GM19455 (cell line): Measurements from ENCODE around the gene CNTNAP5.

ENCODE experiments used
- ATAC-seq: cut with Tn5 transposase; IDR thresholded peaks from one replicate; pipeline ENCODE4 v1.9.1; 2021; ENCODE audit not compliant: unreplicated experiment

CNTNAP5 gene

GRCh38 chr2:124151691-124152090 is 126.6 kb downstream of the CNTNAP5 start:
- ATAC-seq = no peak

- ATAC-seq = no peak
Observed at GRCh38 chr2:124153713-124154112, 128.6 kb downstream of the CNTNAP5 start.

- no peak for ATAC-seq
Observed at GRCh38 chr2:124159166-124159565, 134.1 kb downstream of the CNTNAP5 start.

GRCh38 chr2:124161542-124161941 is 136.5 kb downstream of the CNTNAP5 start:
- ATAC-seq = no peak

- no peak for ATAC-seq
Observed at GRCh38 chr2:124162256-124162655, 137.2 kb downstream of the CNTNAP5 start.

GRCh38 chr2:124163840-124164239 is 138.8 kb downstream of the CNTNAP5 start:
- ATAC-seq = no peak

GRCh38 chr2:124165698-124166097 is 140.6 kb downstream of the CNTNAP5 start:
- no peak for ATAC-seq

- ATAC-seq = no peak
Observed at GRCh38 chr2:124171472-124172063, 146.5 kb downstream of the CNTNAP5 start.

GRCh38 chr2:124178719-124179118 is 153.6 kb downstream of the CNTNAP5 start:
- no peak for ATAC-seq

GRCh38 chr2:124180635-124181034 is 155.5 kb downstream of the CNTNAP5 start:
- no peak for ATAC-seq

- ATAC-seq = no peak
Observed at GRCh38 chr2:124186801-124187200, 161.7 kb downstream of the CNTNAP5 start.

- no peak for ATAC-seq
Observed at GRCh38 chr2:124187948-124188347, 162.9 kb downstream of the CNTNAP5 start.

DNA sequence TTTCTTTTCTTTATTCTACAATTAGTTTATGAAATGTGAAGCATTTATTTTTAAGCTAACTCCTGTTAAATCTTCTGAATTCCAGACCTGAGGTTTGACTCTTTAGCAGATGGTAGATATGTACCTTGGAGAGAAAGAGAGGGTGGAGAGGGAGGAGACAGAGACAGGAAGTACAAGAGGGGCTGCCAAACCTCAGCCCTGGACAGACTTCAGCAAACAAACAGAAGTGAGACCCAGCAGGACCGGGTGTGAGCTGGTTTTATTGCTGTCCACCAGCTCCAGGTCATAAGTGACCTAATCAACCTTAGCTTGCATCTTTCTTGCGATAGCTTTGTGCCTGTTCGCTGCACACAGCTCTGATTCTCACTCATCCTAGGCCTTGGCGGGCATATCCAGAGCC is 168.6 kb downstream of the CNTNAP5 start:
- ATAC-seq = no peak

GRCh38 chr2:124201713-124202112 is 176.6 kb downstream of the CNTNAP5 start:
- no peak for ATAC-seq

DNA sequence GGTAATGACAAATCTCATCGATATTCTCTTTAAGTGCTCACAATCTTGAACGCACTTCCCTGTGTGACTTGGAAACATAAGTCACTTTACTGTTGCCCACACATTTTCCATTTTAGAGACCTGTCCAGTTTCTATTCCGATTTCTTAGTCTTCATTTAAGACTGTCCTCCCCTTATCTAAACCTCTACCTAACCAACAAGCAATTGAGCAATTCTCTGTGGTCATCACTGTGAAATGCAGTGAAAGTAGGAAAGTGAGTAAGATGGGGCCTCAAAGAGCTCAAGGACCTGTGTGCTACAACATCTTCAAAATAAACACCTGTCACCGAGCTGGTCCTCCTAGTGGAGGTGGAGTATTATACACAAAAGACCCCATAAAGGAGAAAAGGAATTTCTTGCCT is 184.4 kb downstream of the CNTNAP5 start:
- ATAC-seq = no peak

DNA sequence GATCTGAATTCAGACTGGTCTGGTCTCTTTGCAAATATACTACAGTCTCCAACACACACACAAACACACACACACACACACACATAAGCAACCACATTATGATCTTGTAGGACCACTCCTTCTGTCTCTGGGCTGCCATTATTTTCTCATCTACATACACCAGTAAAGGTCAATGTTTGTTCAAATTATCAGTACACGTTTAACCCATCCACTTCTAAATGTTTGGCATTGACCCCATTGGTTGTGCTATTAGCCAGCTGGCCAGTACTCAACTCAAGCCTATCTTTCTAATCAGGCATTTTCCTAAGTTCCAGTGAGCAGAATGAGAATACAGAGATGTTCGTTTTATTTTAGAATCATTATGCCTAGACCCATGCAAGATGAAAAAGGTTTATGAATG is 186.4 kb downstream of the CNTNAP5 start:
- no peak for ATAC-seq

DNA sequence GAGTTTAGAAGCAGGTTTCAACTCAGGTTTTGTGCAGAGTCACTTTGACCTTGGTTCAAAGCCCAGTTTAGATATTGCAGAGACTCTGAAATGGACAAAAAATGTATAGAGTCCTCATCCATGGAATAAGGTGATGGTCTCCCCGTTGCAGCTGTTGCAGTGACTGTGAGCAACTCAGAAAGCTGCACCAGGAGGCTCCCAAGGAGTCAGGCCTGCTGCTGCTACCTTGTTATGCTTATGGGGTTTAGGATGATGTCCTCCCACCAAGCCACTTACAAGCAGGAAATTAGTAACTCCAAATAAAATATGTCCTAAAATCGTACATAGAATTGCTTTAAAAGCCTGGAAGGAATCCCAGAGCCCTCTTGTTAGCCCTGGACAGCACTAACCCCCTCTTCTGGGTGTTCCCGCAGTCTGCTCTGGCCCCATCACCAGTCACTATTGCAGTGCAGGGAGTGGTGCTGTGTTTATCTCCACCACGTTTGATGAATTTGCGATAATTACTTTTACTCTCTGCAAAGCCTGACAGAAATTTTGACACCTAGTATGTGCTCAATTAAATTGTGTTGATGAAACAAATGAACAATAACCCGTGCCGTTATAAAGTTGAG is 189.0 kb downstream of the CNTNAP5 start:
- no peak for ATAC-seq

- ATAC-seq = no peak
Observed at GRCh38 chr2:124246170-124246569, 221.1 kb downstream of the CNTNAP5 start.

- ATAC-seq = no peak
Observed at GRCh38 chr2:124248386-124248785, 223.3 kb downstream of the CNTNAP5 start.

- ATAC-seq = no peak
Observed at GRCh38 chr2:124250433-124250832, 225.3 kb downstream of the CNTNAP5 start.

- ATAC-seq = no peak
Observed at GRCh38 chr2:124254621-124255020, 229.5 kb downstream of the CNTNAP5 start.

DNA sequence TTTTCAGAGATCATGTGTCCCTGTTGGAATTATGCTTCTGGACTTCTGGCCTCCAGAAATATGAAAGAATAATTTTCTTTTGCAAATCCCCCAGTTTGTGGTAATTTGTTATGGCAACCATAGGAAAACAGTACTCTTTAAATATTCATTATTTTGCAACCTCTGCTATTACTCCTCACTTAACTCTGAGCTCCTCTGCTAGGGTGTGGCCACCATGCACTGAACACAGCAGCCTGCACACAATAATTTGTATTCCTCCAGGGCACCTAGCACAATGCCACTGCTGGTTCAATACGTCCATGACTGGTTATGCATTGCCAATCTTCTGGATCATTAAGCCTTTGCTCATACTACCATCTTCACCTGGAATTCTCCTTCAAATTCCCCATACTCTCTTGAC is 232.0 kb downstream of the CNTNAP5 start:
- no peak for ATAC-seq
